ENCODE data around the gene NVL.

Gene NVL

DNA sequence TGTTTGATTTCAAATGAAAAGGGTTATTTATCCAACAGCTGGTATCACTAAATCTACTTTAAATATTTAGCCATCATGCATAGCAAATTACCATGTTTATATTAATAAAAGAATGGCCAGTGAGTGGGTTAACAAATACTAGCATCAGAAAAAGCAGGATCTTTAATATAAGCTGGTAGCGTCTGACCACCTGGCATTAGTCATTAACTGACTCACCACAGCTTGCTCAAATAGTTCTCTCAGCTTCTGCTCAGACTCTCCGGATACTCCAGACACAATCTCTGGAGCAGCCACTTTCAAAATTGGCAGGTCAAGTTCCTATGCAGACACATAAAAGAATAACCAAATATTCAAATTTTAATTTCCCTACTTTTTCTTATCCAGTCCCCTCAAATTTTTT, 29.6 kb downstream of the NVL start:
- H3K4me3 Mint-ChIP-seq: no peak overlapping the region

GRCh38 chr1:224298346-224299330, 31.3 kb downstream of the NVL start:
- no peaks in the 10 kb centered on the region for H3K9me3 Mint-ChIP-seq

More for the DNA sequence above, 29.6 kb downstream of the NVL start:
- peaks cover 54% of the 10 kb centered on the region for H3K36me3 Mint-ChIP-seq (ENCODE audit: low read depth)
- TF ChIP-seq CTCF (IDR thresholded peaks at IDR 0.05; ENCODE audit: unreplicated experiment in 3 of 3): no peak
- H3K4me1 Mint-ChIP-seq: no peaks in the 10 kb centered on the region
- H3K9me3 Mint-ChIP-seq: no peaks in the 10 kb centered on the region
- no peaks in the 10 kb centered on the region for H3K27me3 Mint-ChIP-seq (ENCODE audit: low read depth)
- H3K27ac Mint-ChIP-seq: no peak overlapping the region

DNA sequence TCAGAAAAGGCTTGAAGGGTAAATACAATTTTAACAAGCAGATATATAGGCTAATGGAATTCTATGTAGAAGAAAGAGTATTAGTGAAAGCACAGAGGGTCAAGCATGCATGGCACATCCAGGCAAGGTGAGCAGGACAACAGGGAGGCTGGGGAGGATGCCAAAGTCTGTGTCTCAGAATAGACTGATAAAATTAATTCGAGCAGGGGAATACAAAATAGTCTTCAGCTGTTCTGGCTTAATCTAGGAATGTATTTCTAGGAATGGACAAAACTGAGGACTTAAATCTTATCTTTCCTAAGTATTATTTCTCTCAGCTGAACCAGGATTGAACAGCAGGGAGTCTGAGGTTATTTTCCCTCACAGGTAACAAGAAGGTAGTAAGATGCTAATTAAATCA, 35.2 kb downstream of the NVL start:
- H3K4me1 Mint-ChIP-seq: peaks cover 6% of the 10 kb centered on the region
- H3K27ac Mint-ChIP-seq: no peak overlapping the region
- H3K9me3 Mint-ChIP-seq: no peaks in the 10 kb centered on the region
- H3K36me3 Mint-ChIP-seq (ENCODE audit: low read depth): peaks cover 60% of the 10 kb centered on the region
- no peak overlapping the region for H3K4me3 Mint-ChIP-seq
- no peaks in the 10 kb centered on the region for H3K27me3 Mint-ChIP-seq (ENCODE audit: low read depth)
- TF ChIP-seq CTCF (IDR thresholded peaks at IDR 0.05; ENCODE audit: unreplicated experiment in 3 of 3): no peak

More at GRCh38 chr1:224298346-224299330, 31.3 kb downstream of the NVL start:
- Mint-ChIP-seq H3K4me1 (peaks cover 6% of the 10 kb centered on the region), H3K4me3 (no peak overlapping the region), H3K27ac (no peak overlapping the region), H3K36me3 (ENCODE audit: low read depth) (peaks cover 54% of the 10 kb centered on the region), H3K27me3 (ENCODE audit: low read depth) (no peaks in the 10 kb centered on the region)
- no peak for TF ChIP-seq CTCF (IDR thresholded peaks at IDR 0.05; ENCODE audit: unreplicated experiment in 3 of 3)

DNA sequence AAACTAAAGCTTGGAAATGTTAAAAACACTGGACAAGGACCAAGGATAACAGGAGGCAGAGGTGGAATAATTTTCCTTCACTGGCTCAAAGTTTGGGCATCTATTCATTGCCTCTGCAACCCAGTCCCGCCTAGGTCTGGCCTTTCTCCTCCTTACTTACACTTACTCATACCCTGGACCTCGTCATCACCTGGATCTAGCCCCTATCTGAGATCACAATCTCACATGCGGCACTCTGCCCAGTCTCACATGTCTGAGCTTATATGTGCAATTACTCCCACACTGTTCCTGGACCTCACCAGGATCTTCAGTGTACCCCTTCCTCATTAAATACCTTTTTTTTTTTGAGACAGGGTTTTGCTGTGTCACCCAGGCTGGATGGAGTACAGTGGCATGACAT, 37.6 kb downstream of the NVL start:
- Mint-ChIP-seq H3K4me1 (peaks cover 6% of the 10 kb centered on the region), H3K27me3 (ENCODE audit: low read depth) (no peaks in the 10 kb centered on the region), H3K9me3 (no peaks in the 10 kb centered on the region), H3K4me3 (no peak overlapping the region), H3K27ac (no peak overlapping the region), H3K36me3 (ENCODE audit: low read depth) (peaks cover 54% of the 10 kb centered on the region)
- TF ChIP-seq CTCF (IDR thresholded peaks at IDR 0.05; ENCODE audit: unreplicated experiment in 3 of 3): no peak

DNA sequence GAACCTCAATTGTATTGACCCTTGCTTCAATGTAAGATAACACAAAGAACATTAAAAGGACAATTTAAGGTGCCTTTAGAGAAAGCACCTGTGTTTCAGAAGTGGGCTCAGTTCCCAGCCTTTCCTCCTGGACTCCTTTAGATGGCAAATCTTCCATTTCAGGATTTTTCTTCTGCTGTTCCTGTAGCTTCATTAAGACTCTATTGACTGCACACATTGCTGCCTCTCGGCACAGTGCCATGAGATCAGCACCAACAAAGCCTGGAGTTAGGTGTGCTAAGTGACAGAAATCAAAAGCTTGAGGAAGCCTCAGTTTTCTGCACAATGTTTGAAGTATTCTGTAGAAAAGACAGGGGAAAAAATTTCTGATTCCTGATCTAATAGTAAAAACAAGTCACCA, 40.6 kb downstream of the NVL start:
- Mint-ChIP-seq H3K36me3 (ENCODE audit: low read depth) (peaks cover 68% of the 10 kb centered on the region), H3K27ac (no peak overlapping the region), H3K4me1 (peaks cover under 1% of the 10 kb centered on the region), H3K4me3 (no peak overlapping the region), H3K9me3 (no peaks in the 10 kb centered on the region), H3K27me3 (ENCODE audit: low read depth) (no peaks in the 10 kb centered on the region)
- no peak for TF ChIP-seq CTCF (IDR thresholded peaks at IDR 0.05; ENCODE audit: unreplicated experiment in 3 of 3)

DNA sequence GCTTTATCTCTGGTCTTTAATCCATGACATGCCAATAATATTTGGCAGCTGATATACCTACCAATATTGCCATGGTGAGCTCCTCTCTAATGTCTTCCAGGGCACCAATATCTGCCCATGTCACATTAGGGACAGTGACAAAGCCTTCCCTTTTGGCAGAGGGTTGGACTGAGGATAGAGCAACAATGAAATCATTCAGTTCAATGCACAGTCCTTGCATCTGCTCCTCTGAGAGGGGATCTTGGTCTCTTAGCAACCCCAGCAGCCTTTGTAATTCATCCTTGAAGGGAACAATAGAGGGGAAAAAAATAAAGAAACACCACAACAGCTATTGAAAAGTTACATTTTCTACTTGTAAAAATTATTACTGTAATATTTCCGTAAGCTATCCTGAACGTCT, 42.3 kb downstream of the NVL start:
- TF ChIP-seq CTCF (IDR thresholded peaks at IDR 0.05; ENCODE audit: unreplicated experiment in 3 of 3): no peak
- Mint-ChIP-seq H3K9me3 (no peaks in the 10 kb centered on the region), H3K27me3 (ENCODE audit: low read depth) (no peaks in the 10 kb centered on the region), H3K27ac (no peak overlapping the region), H3K4me3 (no peak overlapping the region), H3K36me3 (ENCODE audit: low read depth) (peaks cover 63% of the 10 kb centered on the region), H3K4me1 (no peaks in the 10 kb centered on the region)

Measured in nephron (organoid).